HL-60 (cell line): Measurements from ENCODE around the gene ZNF566.

Experiments
- DNase-seq, 2 experiments: peaks; one replicate each; pipeline ENCODE4 v3.0.0-alpha.2; 2010 to 2020; ENCODE audit warnings: low read depth in 1 of 2, low spot score in 1 of 2
- H3K27ac ChIP-seq: fragments of 250-450 bp; sonication (Bioruptor Pico); replicated peaks from 2 replicates; pipeline ENCODE4 v1.5.1; 2020; ENCODE audit warnings: mild to moderate bottlenecking, moderate library complexity
- H3K27me3 ChIP-seq: fragments of 250-450 bp; sonication (Bioruptor Pico); 2 replicates; pipeline ENCODE4 v1.5.1; 2021; ENCODE audit warnings: mild to moderate bottlenecking, moderate library complexity; ENCODE audit not compliant: insufficient read depth, poor library complexity, severe bottlenecking
- H3K4me3 ChIP-seq: replicated peaks from 2 replicates; pipeline ENCODE4 v1.5.1; 2011; ENCODE audit warnings: mild to moderate bottlenecking, control low read depth, low read length; ENCODE audit not compliant: insufficient read depth
- CTCF ChIP-seq: IDR thresholded peaks from one replicate; pipeline ENCODE4 v1.5.1; 2011; ENCODE audit warnings: low read length, control low read depth, inconsistent platforms; ENCODE audit not compliant: insufficient read depth
- GABPA ChIP-seq: IDR thresholded peaks from 2 replicates; pipeline ENCODE4 v1.6.1; 2012; ENCODE audit warnings: low read depth
- POLR2AphosphoS5 ChIP-seq: IDR thresholded peaks from 2 replicates; pipeline ENCODE4 v1.6.1; 2012; ENCODE audit warnings: low read depth
- REST ChIP-seq: IDR thresholded peaks from 2 replicates; pipeline ENCODE4 v1.6.1; 2012; ENCODE audit warnings: low read depth; ENCODE audit not compliant: insufficient replicate concordance
- SPI1 ChIP-seq: IDR thresholded peaks from 2 replicates; pipeline ENCODE4 v1.6.1; 2012; ENCODE audit warnings: low read depth, mild to moderate bottlenecking, borderline replicate concordance

Gene ZNF566

GRCh38 chr19:36488118-36488845, 1.1 kb downstream of the ZNF566 start:
- H3K27ac ChIP-seq, result peak overlapping the region; percentile 91
- H3K27me3 ChIP-seq, result no peaks in the 10 kb centered on the region
- DNase-seq, result no peak
- peak overlapping the region; percentile 68 for H3K4me3 ChIP-seq
- no peak for TF ChIP-seq POLR2AphosphoS5
- TF ChIP-seq REST, result no peak
- TF ChIP-seq GABPA, result no peak
- TF ChIP-seq SPI1, result no peak
- TF ChIP-seq CTCF, result no peak

GRCh38 chr19:36483653-36484052, 5.7 kb downstream of the ZNF566 start:
- Histone ChIP-seq H3K27me3 (no peaks in the 10 kb centered on the region), H3K27ac (no peak overlapping the region), H3K4me3 (no peak overlapping the region)
- peak in 1 of 2 experiments; percentile 5 for DNase-seq
- TF ChIP-seq SPI1 (peak; percentile 80), POLR2AphosphoS5 (no peak)

GRCh38 chr19:36482876-36483275, 6.5 kb downstream of the ZNF566 start:
- DNase-seq, result no peak
- Histone ChIP-seq H3K4me3 (no peak overlapping the region), H3K27me3 (no peaks in the 10 kb centered on the region), H3K27ac (no peak overlapping the region)
- TF ChIP-seq GABPA (no peak), SPI1 (no peak), POLR2AphosphoS5 (no peak), CTCF (no peak), REST (no peak)

- H3K4me3 ChIP-seq, result no peak overlapping the region
Observed at GRCh38 chr19:36460046-36460445, 29.3 kb downstream of the ZNF566 start.

More at GRCh38 chr19:36460046-36460445, 29.3 kb downstream of the ZNF566 start:
- no peak for DNase-seq
- Histone ChIP-seq H3K27ac (no peak overlapping the region), H3K27me3 (no peaks in the 10 kb centered on the region)
- TF ChIP-seq CTCF (no peak), REST (no peak), SPI1 (no peak), POLR2AphosphoS5 (no peak), GABPA (no peak)
